Common myeloid progenitor, CD34-positive (primary cell): ENCODE results near the gene OR5AU1. TPM values are rescaled to one million over a fixed set of nuclear protein-coding genes. Genes with fewer than 3 reads are reported as not detected.

Experiments
- CTCF ChIA-PET: fragments of 350-600 bp; sonication (Branson Sonifier 250); formaldehyde crosslinking; loops from one replicate; lab custom pipeline; 2021; ENCODE audit warnings: antibody characterized with exemption; lab: Charles Lee
- POLR2A ChIA-PET: fragments of 350-600 bp; sonication (Branson Sonifier 250); formaldehyde crosslinking; loops from one replicate; lab custom pipeline; 2021; ENCODE audit warnings: antibody characterized with exemption; lab: Charles Lee
- DNase-seq, 3 donors: peaks; one replicate each; pipeline versions ENCODE4 v3.0.0 to v3.0.0-alpha.2; 2013
- H3K27ac ChIP-seq, 2 experiments: 1 replicate in 1 of 2; 2 replicates in 1 of 2; pipeline ENCODE4 v1.7.0; 2013; ENCODE audit warnings: inconsistent platforms in 2 of 2, low read length in 2 of 2, mild to moderate bottlenecking in 2 of 2, low read depth in 1 of 2, moderate library complexity in 1 of 2; ENCODE audit not compliant: severe bottlenecking in 2 of 2, insufficient read depth in 1 of 2, poor library complexity in 1 of 2
- H3K27me3 ChIP-seq, 5 experiments: replicated peaks in 2 of 5; 1 replicate in 3 of 5; 2 replicates in 2 of 5; pipeline versions ENCODE4 v1.6.1 to v1.7.0; 2013; ENCODE audit warnings: low read length in 4 of 5, mild to moderate bottlenecking in 2 of 5, moderate library complexity in 2 of 5, inconsistent platforms in 1 of 5; ENCODE audit not compliant: insufficient read depth in 5 of 5, control insufficient read depth in 4 of 5
- H3K36me3 ChIP-seq, 4 experiments: 1 replicate in 2 of 4; 2 replicates in 2 of 4; pipeline versions ENCODE4 v1.6.1 to v1.7.0; 2013; ENCODE audit warnings: low read length in 3 of 4, control low read depth in 1 of 4, mild to moderate bottlenecking in 1 of 4; ENCODE audit not compliant: control insufficient read depth in 4 of 4, insufficient read depth in 4 of 4
- H3K4me1 ChIP-seq, 4 experiments: 1 replicate in 3 of 4; 2 replicates in 1 of 4; pipeline versions ENCODE4 v1.6.1 to v1.7.1; 2013; ENCODE audit warnings: low read length in 3 of 4, mild to moderate bottlenecking in 3 of 4, control low read depth in 1 of 4, inconsistent platforms in 1 of 4, moderate library complexity in 1 of 4; ENCODE audit not compliant: control insufficient read depth in 4 of 4, insufficient read depth in 4 of 4; ENCODE audit errors: control extremely low read depth in 1 of 4
- H3K4me3 ChIP-seq, 7 experiments: 1 replicate in 4 of 7; 2 replicates in 3 of 7; pipeline versions ENCODE4 v1.5.1 to v1.7.0; 2013; ENCODE audit warnings: mild to moderate bottlenecking in 7 of 7, low read length in 6 of 7, moderate library complexity in 6 of 7, inconsistent platforms in 2 of 7, low read depth in 2 of 7, control low read depth in 1 of 7; ENCODE audit not compliant: insufficient read depth in 4 of 7, control insufficient read depth in 1 of 7; ENCODE audit errors: extremely low read depth in 1 of 7
- H3K9me3 ChIP-seq, 5 experiments: 1 replicate in 4 of 5; 2 replicates in 1 of 5; pipeline versions ENCODE4 v1.6.1 to v1.7.1; 2013; ENCODE audit warnings: low read length in 4 of 5, mild to moderate bottlenecking in 2 of 5, inconsistent platforms in 1 of 5, low read depth in 1 of 5, moderate library complexity in 1 of 5; ENCODE audit not compliant: control insufficient read depth in 4 of 5, insufficient read depth in 2 of 5; ENCODE audit errors: control extremely low read depth in 1 of 5
- WGBS: methylation state at CpG from one replicate; pipeline ENCODE4 v1.1.5; 2013; ENCODE audit not compliant: insufficient coverage; 5-methylcytosine and 5-hydroxymethylcytosine counted together
- polyA plus RNA-seq: library from polyadenylated mRNA; unstranded; fragments of 120-200 nt; gene quantifications from one replicate; pipeline ENCODE4 v1.2.1, GENCODE V29; 2013

Gene OR5AU1
- polyA plus RNA-seq = not detected

GRCh38 chr14:21155963-21156362 lies at the start of gene OR5AU1:
Gene OR5AU1 (minus strand): TSS chr14:21156063. CDS start chr14:21155872, 191 bp downstream.
- Histone ChIP-seq H3K27ac (no peak within 1 kb of the TSS), H3K9me3 (peaks cover 0 to 2% (median 0%) of the 10 kb centered on the region in 5 experiments), H3K4me3 (no peak within 1 kb of the TSS), H3K4me1 (no peaks in the 10 kb centered on the region), H3K27me3 (peaks cover 0 to 6% (median 0%) of the 10 kb centered on the region in 5 experiments), H3K36me3 (no peaks in the 10 kb centered on the region)
- ChIA-PET CTCF (interaction anchor here (1.1 kb wide), 1 partner anchor 13 kb away, joined by 4 read pairs; no protein-coding TSS in a partner anchor), POLR2A (no interaction called here)
- no peak for DNase-seq

DNA sequence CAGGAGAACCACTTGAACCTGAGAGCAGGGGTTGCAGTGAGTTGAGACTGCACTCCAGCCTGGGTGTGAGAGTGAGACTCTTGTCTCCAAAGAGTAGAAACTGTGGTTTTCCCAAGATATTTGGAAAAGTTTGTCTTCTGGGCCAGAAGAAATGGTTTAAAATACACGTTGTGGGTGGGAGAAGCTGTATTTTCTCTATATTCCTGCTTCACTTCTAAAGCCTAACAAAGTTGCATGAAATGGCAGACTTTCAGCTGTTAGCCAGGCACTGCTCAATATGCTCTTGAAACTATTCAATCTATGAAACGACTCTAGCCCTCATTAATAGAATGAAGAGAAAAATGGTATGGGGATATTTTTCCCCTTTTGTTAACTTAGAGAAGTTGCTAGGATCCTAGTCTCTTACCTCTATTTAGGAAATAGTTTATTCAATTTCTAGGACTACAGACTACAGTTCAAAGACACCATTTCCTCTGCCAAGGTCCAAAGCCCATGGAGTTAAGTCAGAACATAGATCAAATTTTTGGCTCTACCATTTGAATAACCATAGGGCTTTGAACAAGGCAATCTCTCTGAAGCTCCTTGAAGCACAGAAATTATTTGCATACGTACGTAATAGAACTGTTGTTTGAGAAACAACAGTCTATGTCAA lies 49.3 kb upstream of the OR5AU1 start:
- WGBS = 100% methylated on average over 2 of the region's 4 CpGs
- Histone ChIP-seq H3K27me3 (no peaks in the 10 kb centered on the region), H3K4me3 (no peak overlapping the region), H3K27ac (no peak overlapping the region), H3K36me3 (peaks cover 3 to 57% (median 41%) of the 10 kb centered on the region in 4 experiments), H3K9me3 (no peaks in the 10 kb centered on the region), H3K4me1 (no peaks in the 10 kb centered on the region)
- DNase-seq = no peak
- POLR2A ChIA-PET = no interaction called here
- CTCF ChIA-PET = no interaction called here

GRCh38 chr14:21204167-21205025 lies 48.5 kb upstream of the OR5AU1 start:
- H3K4me1 ChIP-seq = no peaks in the 10 kb centered on the region
- H3K4me3 ChIP-seq = no peak overlapping the region
- no peaks in the 10 kb centered on the region for H3K27me3 ChIP-seq
- ChIA-PET POLR2A (no interaction called here), CTCF (no interaction called here)
- DNase-seq = no peak
- peaks cover 2 to 50% (median 34%) of the 10 kb centered on the region in 4 experiments for H3K36me3 ChIP-seq
- H3K27ac ChIP-seq = no peak overlapping the region
- 96% methylated on average over 8 of the region's 8 CpGs for WGBS
- no peaks in the 10 kb centered on the region for H3K9me3 ChIP-seq

GRCh38 chr14:21203470-21204166 lies 47.8 kb upstream of the OR5AU1 start:
- 92% methylated on average over 6 of the region's 8 CpGs for WGBS
- H3K9me3 ChIP-seq = no peaks in the 10 kb centered on the region
- ChIA-PET POLR2A (no interaction called here), CTCF (no interaction called here)
- H3K4me1 ChIP-seq = no peaks in the 10 kb centered on the region
- H3K27me3 ChIP-seq = no peaks in the 10 kb centered on the region
- H3K4me3 ChIP-seq = no peak overlapping the region
- H3K27ac ChIP-seq = no peak overlapping the region
- peaks cover 2 to 42% (median 27%) of the 10 kb centered on the region in 4 experiments for H3K36me3 ChIP-seq
- DNase-seq = no peak

DNA sequence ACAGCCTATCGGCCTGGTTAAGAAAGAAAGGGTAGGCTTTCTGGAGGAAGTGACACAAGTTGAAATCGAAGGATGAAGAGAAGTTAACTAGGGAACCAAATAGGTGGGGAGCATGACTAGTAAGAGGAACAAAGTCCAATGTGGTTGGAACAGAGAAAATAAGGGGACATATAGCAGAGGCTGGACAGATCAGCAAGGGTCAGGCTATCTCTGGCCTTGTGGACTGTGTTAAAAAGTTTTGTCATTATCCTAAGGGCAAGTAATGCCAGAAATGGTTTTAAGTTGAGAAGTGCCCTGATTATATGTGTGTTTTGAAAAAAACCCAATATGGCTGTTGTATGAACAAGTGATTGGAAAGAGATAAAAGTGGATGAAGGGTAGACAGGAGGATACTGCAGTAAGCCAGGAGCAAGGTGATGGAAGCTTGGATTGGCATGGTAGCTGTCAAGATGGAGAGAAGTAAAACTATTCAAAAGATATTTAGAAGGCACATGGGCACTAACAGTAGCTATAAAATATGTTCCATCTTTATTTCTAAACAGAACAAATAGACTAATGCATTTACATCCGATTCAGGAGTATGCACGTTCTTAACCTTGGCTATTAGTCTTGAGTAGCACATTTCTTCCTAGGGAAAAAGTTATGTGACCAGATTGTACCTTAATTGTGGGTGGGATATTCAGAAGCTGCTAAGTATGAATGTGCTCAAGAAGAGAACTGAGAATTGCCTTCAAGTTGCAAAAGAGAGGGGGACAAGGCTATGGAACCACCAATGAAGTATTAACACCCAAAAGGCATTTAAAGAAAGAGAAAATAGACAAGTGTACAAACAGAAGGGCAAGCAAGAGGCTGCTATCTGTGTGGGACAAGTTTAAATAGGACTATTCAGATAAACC lies 46.8 kb upstream of the OR5AU1 start:
- H3K27ac ChIP-seq = no peak overlapping the region

GRCh38 chr14:21201732-21202462 lies 46.0 kb upstream of the OR5AU1 start:
- Histone ChIP-seq H3K36me3 (peaks cover 0 to 25% (median 11%) of the 10 kb centered on the region in 4 experiments), H3K4me3 (no peak overlapping the region), H3K27ac (no peak overlapping the region), H3K4me1 (no peaks in the 10 kb centered on the region), H3K27me3 (no peaks in the 10 kb centered on the region), H3K9me3 (peaks cover 0 to 5% (median 0%) of the 10 kb centered on the region in 5 experiments)
- DNase-seq = no peak
- ChIA-PET CTCF (no interaction called here), POLR2A (no interaction called here)
- WGBS = 87% methylated on average over 9 of the region's 12 CpGs

More for the DNA sequence above, 46.8 kb upstream of the OR5AU1 start:
- DNase-seq = no peak
- H3K4me3 ChIP-seq = no peak overlapping the region
- no peaks in the 10 kb centered on the region for H3K9me3 ChIP-seq
- WGBS = 96% methylated on average over 2 of the region's 4 CpGs
- ChIA-PET POLR2A (no interaction called here), CTCF (no interaction called here)
- H3K27me3 ChIP-seq = no peaks in the 10 kb centered on the region
- H3K36me3 ChIP-seq = peaks cover 2 to 33% (median 20%) of the 10 kb centered on the region in 4 experiments
- no peaks in the 10 kb centered on the region for H3K4me1 ChIP-seq
